Tibial nerve (tissue), 4 donors: ENCODE data around the gene USP17L30.
"Not testable (repeated sequence)": the region's sequence is repeated elsewhere in the genome, so short reads cannot be mapped to it uniquely, and the experiment has no call there.

Experiments
- CTCF ChIP-seq, 5 experiments: fragments of 200-600 bp in 3 of 5; fragments of 450-650 bp in 2 of 5; sonication (generic) in 3 of 5; IDR thresholded peaks; one replicate each; pipeline ENCODE4 v1.5.1; 2016 to 2019; ENCODE audit warnings: antibody characterized with exemption in 5 of 5, mild to moderate bottlenecking in 3 of 5, moderate library complexity in 2 of 5
- EP300 ChIP-seq, 2 donors: sonication (generic); formaldehyde crosslinking; IDR thresholded peaks; one replicate each; pipeline ENCODE4 v1.6.1; 2017; ENCODE audit warnings: antibody characterized with exemption in 2 of 2, mild to moderate bottlenecking in 1 of 2
- POLR2A ChIP-seq, 2 donors: fragments of 450-650 bp; IDR thresholded peaks; one replicate each; pipeline ENCODE4 v1.6.1; 2017; ENCODE audit warnings: antibody characterized with exemption in 2 of 2, mild to moderate bottlenecking in 2 of 2, moderate library complexity in 2 of 2

GRCh38 chr4:9379881-9380280 lies 17.0 kb downstream of the USP17L30 start:
- not testable (repeated sequence) for TF ChIP-seq POLR2A, EP300, CTCF (IDR thresholded peaks at IDR 0.05)
